ENCODE measurements around the gene MYL12B. TPM values are rescaled to one million over a fixed set of nuclear protein-coding genes. Genes with fewer than 3 reads are reported as not detected.
"Not testable (repeated sequence)": the region's sequence is repeated elsewhere in the genome, so short reads cannot be mapped to it uniquely, and the experiment has no call there.

The MYL12B gene
- total RNA-seq, 1 experiment from 2014 or later, result 166 TPM

- H4K20me1 ChIP-seq (ENCODE audit: control insufficient read depth, insufficient read depth, insufficient read length), result no peaks in the 10 kb centered on the region
- H3K9ac ChIP-seq (ENCODE audit: extremely low read depth, insufficient read length, low read length), result no peak overlapping the region
- no peak overlapping the region for H2BK15ac ChIP-seq (ENCODE audit: low read depth, low read length)
- no peaks in the 10 kb centered on the region for H3K79me2 ChIP-seq (ENCODE audit: insufficient read depth, low read length)
- H3K36me3 Mint-ChIP-seq (ENCODE audit: insufficient read depth in 1 of 3, low read depth in 3 of 3), result peaks cover 4 to 23% (median 13%) of the 10 kb centered on the region in 3 experiments; a peak in 6 of 7 replicates
- no peak overlapping the region for H3K4ac ChIP-seq (ENCODE audit: low read depth, low read length)
- H2BK120ac ChIP-seq (ENCODE audit: low read depth, low read length, poor library complexity, severe bottlenecking), result no peak overlapping the region
- no peak overlapping the region for H3K14ac ChIP-seq (ENCODE audit: insufficient read depth, low read length)
- H3K9me3 Mint-ChIP-seq, result peaks cover 20 to 21% of the 10 kb centered on the region in 2 experiments
- no peak overlapping the region for H2BK5ac ChIP-seq (ENCODE audit: insufficient read length, low read length)
- peaks cover 4 to 9% of the 10 kb centered on the region in 2 experiments; a peak in 3 of 4 replicates for H3K4me1 Mint-ChIP-seq
- H2AK5ac ChIP-seq (ENCODE audit: insufficient read length, low read length), result no peak overlapping the region
- H3K27me3 ChIP-seq (ENCODE audit: insufficient read depth, low read length), result no peaks in the 10 kb centered on the region
- no peak overlapping the region for H3K4me3 Mint-ChIP-seq
- H4K5ac ChIP-seq (ENCODE audit: insufficient read length, low read depth, low read length), result no peak overlapping the region
- no peak overlapping the region for H3K4me2 ChIP-seq (ENCODE audit: insufficient read depth, insufficient read length, low read length)
- H3K9me3 ChIP-seq (ENCODE audit: control insufficient read depth, low read depth, low read length), result peaks cover 5% of the 10 kb centered on the region
- no peak overlapping the region for H2BK12ac ChIP-seq (ENCODE audit: insufficient read length, low read depth, low read length)
- no peak overlapping the region for H3K27ac ChIP-seq (ENCODE audit: insufficient read length, low read depth, low read length)
- H3K4me1 ChIP-seq (ENCODE audit: insufficient read depth, low read length), result peaks cover 4% of the 10 kb centered on the region; the same call in 1 of the 2 replicates
- no peak overlapping the region for H3K56ac ChIP-seq (ENCODE audit: insufficient read length, low read depth, low read length)
- TF ChIP-seq CTCF (conservative IDR thresholded peaks at IDR 0.05), result no peak
- H3K23ac ChIP-seq (ENCODE audit: insufficient read length, low read depth, low read length), result no peak overlapping the region
- no peak overlapping the region for H3K18ac ChIP-seq (ENCODE audit: insufficient read length, low read depth, low read length)
- no peak overlapping the region for H4K91ac ChIP-seq (ENCODE audit: insufficient read length, low read depth, low read length)
- no peak for DNase-seq
- H3K27ac Mint-ChIP-seq, result no peak overlapping the region
- H2AFZ ChIP-seq (ENCODE audit: low read length), result peak overlapping the region; percentile 97
- H4K8ac ChIP-seq (replicated peaks; ENCODE audit: insufficient read length, low read depth, low read length), result no peak overlapping the region
- H3T11ph ChIP-seq (ENCODE audit: low read length), result no peak overlapping the region
- H3K23me2 ChIP-seq (ENCODE audit: insufficient read length, low read depth, low read length, poor library complexity, severe bottlenecking), result no peaks in the 10 kb centered on the region
- no peaks in the 10 kb centered on the region for H3K79me1 ChIP-seq (ENCODE audit: insufficient read depth, low read depth, low read length, poor library complexity, severe bottlenecking)
- no CpG with 5 or more reads among the region's 4 CpGs for WGBS (ENCODE audit: extremely low coverage, insufficient read length, low lambda C conversion rate)
- H3K27me3 Mint-ChIP-seq (ENCODE audit: low read depth), result no peaks in the 10 kb centered on the region
- no peak overlapping the region for H2BK20ac ChIP-seq (ENCODE audit: low read depth, low read length, poor library complexity, severe bottlenecking)
Observed at GRCh38 chr18:3313685-3314084, 51.8 kb downstream of the MYL12B start.

GRCh38 chr18:3315344-3315743, 53.4 kb downstream of the MYL12B start:
- not testable (repeated sequence) for H4K5ac ChIP-seq (ENCODE audit: insufficient read length, low read depth, low read length); H3K27ac Mint-ChIP-seq

More at GRCh38 chr18:3315344-3315743, 53.4 kb downstream of the MYL12B start:
- H2BK20ac ChIP-seq (ENCODE audit: low read depth, low read length, poor library complexity, severe bottlenecking); H3K4me1 ChIP-seq (ENCODE audit: insufficient read depth, low read length); H2BK15ac ChIP-seq (ENCODE audit: low read depth, low read length); H3K79me1 ChIP-seq (ENCODE audit: insufficient read depth, low read depth, low read length, poor library complexity, severe bottlenecking); H2BK5ac ChIP-seq (ENCODE audit: insufficient read length, low read length); H3K56ac ChIP-seq (ENCODE audit: insufficient read length, low read depth, low read length); H3K9me3 ChIP-seq (ENCODE audit: control insufficient read depth, low read depth, low read length); H2AK5ac ChIP-seq (ENCODE audit: insufficient read length, low read length); H3K23me2 ChIP-seq (ENCODE audit: insufficient read length, low read depth, low read length, poor library complexity, severe bottlenecking); H3K4ac ChIP-seq (ENCODE audit: low read depth, low read length); H3K9ac ChIP-seq (ENCODE audit: extremely low read depth, insufficient read length, low read length); H3K27me3 ChIP-seq (ENCODE audit: insufficient read depth, low read length); H3K27me3 Mint-ChIP-seq (ENCODE audit: low read depth); H4K20me1 ChIP-seq (ENCODE audit: control insufficient read depth, insufficient read depth, insufficient read length); H3K4me1 Mint-ChIP-seq; H4K91ac ChIP-seq (ENCODE audit: insufficient read length, low read depth, low read length); H3K27ac ChIP-seq (ENCODE audit: insufficient read length, low read depth, low read length); H3K23ac ChIP-seq (ENCODE audit: insufficient read length, low read depth, low read length); H2BK120ac ChIP-seq (ENCODE audit: low read depth, low read length, poor library complexity, severe bottlenecking); DNase-seq; H3K18ac ChIP-seq (ENCODE audit: insufficient read length, low read depth, low read length); H3K14ac ChIP-seq (ENCODE audit: insufficient read depth, low read length); H3K4me3 Mint-ChIP-seq; H3K79me2 ChIP-seq (ENCODE audit: insufficient read depth, low read length); H3T11ph ChIP-seq (ENCODE audit: low read length); H3K4me2 ChIP-seq (ENCODE audit: insufficient read depth, insufficient read length, low read length); H2AFZ ChIP-seq (ENCODE audit: low read length); H4K8ac ChIP-seq (replicated peaks; ENCODE audit: insufficient read length, low read depth, low read length); H2BK12ac ChIP-seq (ENCODE audit: insufficient read length, low read depth, low read length): not testable (repeated sequence)
- WGBS (ENCODE audit: extremely low coverage, insufficient read length, low lambda C conversion rate), result no CpG with 5 or more reads among the region's 1 CpG
- Mint-ChIP-seq H3K9me3 (peaks cover 20 to 21% of the 10 kb centered on the region in 2 experiments), H3K36me3 (ENCODE audit: insufficient read depth in 1 of 3, low read depth in 3 of 3) (peaks cover 4 to 22% (median 13%) of the 10 kb centered on the region in 3 experiments; a peak in 6 of 7 replicates)

All from H9 (cell line).